NOMO-1 treated with DMSO at 0.1 percent for 48 hours (cell line): ENCODE results near the gene ASMTL.

Source experiments
- DNase-seq: peaks from one replicate; lab custom pipeline; 2025; ENCODE audit not compliant: unreplicated experiment; lab: John Stamatoyannopoulos, UW

Gene ASMTL

GRCh38 chrX:1354036-1355019 is 98.4 kb downstream of the ASMTL start:
- DNase-seq = no peak
